GM18498 (cell line): ENCODE measurements around the gene ASPHD1.
A peak's percentile ranks its signal among the peaks of the same experiment; 100 is the strongest.
"Not testable (repeated sequence)": the region's sequence is repeated elsewhere in the genome, so short reads cannot be mapped to it uniquely, and the experiment has no call there.

ENCODE experiments used
- ATAC-seq: cut with Tn5 transposase; IDR thresholded peaks from one replicate; pipeline ENCODE4 v1.9.1; 2021; ENCODE audit warnings: mild to moderate bottlenecking, moderate library complexity; ENCODE audit not compliant: unreplicated experiment

The ASPHD1 gene

GRCh38 chr16:29906520-29907244 lies 6.4 kb downstream of the ASPHD1 start:
- ATAC-seq = no peak

DNA sequence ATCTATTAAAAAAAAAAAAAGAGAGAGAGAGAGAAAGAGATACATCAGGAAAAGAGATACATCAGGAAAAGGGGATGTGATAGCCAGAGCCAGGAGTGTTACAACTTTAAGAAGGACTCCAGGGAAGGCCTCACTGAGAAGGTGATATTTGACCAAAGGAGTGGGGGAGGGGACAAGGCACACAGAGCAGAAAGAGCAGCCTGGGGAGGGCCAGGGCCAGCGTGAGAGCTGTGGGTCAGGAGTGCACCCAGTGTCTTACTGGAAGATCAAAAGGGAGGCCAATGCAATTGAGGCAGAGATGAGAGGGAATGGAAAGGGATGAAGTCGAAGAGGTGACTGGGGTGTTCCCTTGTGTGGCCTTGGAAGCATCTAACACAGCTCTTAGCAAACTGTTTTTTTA lies 7.7 kb downstream of the ASPHD1 start:
- ATAC-seq = no peak

GRCh38 chr16:29908719-29909220 lies 8.5 kb downstream of the ASPHD1 start:
- no peak for ATAC-seq

GRCh38 chr16:29909391-29909790 lies 9.1 kb downstream of the ASPHD1 start:
- no peak for ATAC-seq

- not testable (repeated sequence) for ATAC-seq
These were observed 9.6 kb downstream of the ASPHD1 start for GRCh38 chr16:29909851-29910250.

DNA sequence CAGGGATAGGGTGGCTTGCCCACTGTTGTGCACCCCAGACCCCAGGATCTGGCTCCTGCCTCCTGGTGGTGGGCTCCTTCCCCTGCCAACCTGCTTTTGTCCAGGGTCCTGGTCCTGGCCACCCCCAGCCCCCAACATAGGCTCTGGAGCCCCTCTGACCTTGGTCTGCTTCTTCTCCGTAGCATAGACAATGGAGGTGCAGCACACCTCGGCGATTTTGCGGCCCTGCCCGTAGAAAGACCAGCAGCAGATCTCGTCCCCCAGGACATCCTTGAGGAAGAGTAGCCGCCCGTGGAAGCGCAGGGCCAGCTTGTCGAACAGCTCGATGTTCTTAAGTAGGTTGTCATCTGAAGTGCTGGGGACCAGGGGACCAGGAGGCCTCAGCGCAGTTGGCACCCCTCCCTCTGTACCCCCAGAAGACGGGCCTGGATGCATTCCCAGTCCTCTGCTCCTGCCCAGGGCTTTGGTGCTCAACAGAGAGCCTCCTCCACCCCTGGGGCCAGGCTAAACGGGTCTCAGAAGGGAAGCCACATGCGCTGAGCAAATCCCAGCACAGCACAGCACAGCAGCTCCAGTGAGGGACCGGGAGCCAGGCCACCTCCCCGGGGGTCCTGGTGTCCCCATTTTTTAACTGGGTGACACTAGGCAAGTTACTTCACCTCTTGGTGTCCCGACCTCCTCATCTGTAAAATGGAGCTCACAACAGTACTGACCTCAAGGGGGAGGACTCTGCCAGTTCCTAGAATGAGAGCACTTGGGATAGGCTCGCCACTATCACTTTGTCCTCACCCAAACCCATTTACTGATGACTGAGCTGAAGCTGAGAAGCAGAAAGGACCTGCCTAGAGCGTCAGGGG lies 10.8 kb downstream of the ASPHD1 start:
- ATAC-seq = no peak

DNA sequence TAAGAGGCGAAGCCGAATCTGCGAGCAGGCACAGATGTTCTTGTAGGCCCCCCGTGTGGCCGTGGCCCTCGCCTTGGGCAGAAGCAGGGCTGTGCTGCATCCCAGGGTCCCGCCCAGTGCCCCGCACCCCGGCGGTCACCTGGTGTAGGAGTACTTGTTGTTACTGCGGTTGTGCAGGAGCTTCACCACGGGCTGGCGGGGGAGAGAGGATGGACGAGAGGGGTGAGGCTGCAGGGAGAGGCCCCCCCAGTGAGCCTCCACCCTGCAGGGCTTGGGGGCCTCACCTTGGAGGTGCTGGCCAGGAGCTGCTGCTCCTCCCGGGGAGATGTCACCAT lies 11.4 kb downstream of the ASPHD1 start:
- ATAC-seq = no peak

- ATAC-seq = no peak
These were observed 11.8 kb downstream of the ASPHD1 start for GRCh38 chr16:29912087-29912486.

DNA sequence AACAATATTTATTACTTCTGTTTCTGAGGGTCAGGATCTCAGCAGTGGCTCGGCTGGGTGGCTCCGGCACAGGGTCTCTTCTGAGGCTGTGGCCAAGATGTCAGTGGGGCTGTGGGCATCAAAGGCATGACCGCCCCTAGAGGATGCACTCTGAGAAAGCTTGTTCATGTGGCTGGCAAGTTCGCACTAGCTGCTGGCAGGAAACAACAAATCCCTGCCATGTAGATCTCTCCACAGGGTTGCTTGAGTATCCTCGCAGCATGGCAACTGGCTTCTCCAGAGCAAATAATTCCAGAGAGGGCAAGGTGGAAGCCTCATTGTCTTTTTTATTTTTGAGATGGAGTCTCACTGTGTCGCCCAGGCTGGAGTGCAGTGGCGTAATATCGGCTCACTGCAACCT lies 13.2 kb downstream of the ASPHD1 start:
- ATAC-seq = no peak

DNA sequence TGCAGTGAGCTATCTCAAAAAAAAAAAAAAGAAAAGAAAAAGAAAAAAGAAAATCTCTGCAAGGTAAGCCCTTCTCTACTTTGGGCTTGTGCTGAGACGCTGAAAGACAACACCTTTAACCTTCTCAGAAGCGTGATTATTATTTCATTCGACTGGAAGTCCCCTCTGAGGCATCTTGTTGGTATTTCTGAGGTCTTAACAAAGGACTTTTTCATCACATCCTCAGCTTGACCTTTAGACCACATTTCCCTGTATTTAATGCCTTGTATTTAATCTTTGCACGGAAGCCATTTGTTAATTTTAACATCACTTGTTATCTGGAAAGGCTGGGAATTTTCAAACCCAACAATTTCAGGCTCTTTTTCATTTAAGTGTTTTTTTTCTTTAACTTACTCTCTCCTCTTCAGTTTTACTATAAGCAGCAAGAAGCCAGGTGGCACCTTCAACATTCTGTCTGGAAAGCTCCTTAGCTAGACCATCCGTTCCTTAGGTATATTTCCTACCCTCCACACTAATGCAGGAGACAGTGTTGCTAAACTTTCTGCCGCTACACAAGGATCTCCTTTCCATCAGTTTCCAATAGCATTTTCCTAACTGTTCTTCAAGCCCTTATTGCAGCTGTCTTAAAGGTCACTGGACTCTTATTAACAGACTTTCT lies 15.4 kb downstream of the ASPHD1 start:
- ATAC-seq = no peak

DNA sequence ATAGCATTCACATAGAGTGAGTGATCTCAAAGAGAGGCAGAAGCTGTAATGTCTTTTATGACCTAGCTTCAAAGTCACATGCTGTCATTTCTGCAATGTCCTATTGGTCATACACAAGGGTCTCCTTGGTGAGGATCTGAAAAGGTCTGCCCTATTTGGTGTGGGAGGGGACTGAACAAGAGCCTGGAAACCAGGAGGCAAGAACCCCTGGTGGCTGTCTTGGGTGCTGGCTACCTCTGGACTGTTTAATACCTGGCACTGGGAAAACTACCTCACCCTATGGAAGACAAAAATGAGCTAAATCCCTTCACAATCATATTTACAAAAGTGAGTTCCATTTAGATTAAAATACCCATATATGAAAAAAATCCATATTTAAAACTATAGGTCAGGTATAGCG lies 16.7 kb downstream of the ASPHD1 start:
- no peak for ATAC-seq

GRCh38 chr16:29920288-29921033 lies 20.2 kb downstream of the ASPHD1 start:
- no peak for ATAC-seq

GRCh38 chr16:29921034-29921385 lies 20.7 kb downstream of the ASPHD1 start:
- no peak for ATAC-seq

- ATAC-seq = no peak
These were observed 22.0 kb downstream of the ASPHD1 start for GRCh38 chr16:29922326-29922725.

- ATAC-seq = no peak
These were observed 22.8 kb downstream of the ASPHD1 start for GRCh38 chr16:29922986-29923501.

GRCh38 chr16:29925105-29925756 lies 24.9 kb downstream of the ASPHD1 start:
- ATAC-seq = no peak

DNA sequence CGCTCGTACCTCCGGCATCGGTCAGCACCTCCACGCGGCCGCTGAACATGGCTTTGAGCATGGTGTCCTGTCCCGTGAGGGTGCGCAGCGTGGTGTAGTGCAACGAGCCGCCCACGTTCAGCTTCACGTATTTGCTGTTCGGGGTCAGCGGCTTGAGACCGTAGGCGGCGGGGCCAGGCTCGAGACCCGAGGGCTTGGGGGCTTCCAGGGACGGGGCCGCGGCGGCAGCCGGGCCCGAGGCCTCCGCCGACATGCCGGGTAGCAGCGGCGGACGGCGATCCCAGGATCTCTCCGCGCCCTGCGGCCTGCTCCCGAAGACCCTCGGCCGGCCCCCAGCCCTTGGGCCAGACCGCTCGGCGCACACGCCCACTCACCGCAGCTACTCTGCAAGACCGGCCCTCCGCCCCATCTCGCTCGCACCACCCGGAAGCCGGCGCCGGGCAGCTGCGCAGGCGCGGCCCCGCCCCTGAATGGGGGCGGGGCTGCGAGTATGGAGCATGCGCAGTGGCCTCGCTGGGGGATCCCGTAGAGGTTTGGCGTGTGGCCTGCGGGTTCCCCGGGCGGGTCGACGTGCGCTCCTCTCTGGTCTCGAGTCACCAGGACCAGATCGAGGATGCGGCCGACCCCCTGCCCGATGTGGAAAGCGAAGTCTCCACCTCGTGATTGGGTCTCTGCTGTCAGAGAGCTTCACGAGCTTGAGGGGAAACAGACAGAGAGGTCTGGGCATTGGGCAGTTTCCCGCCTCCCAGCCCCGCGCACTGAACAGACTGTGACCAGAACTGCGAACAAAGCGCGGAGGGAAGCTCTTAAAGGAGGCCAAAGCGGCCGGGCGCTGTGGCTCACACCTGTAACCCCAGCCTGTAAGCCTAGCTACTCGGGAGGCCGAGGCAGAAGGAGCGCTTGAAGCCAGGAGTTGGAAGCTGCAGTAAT lies 25.8 kb downstream of the ASPHD1 start, which contains the start of gene KCTD13:
TSS of gene KCTD13 (minus strand) at position 446 of the 930 bp plus-strand sequence. CDS start at position 253, 193 bp downstream.
- ATAC-seq = peak; percentile 87

DNA sequence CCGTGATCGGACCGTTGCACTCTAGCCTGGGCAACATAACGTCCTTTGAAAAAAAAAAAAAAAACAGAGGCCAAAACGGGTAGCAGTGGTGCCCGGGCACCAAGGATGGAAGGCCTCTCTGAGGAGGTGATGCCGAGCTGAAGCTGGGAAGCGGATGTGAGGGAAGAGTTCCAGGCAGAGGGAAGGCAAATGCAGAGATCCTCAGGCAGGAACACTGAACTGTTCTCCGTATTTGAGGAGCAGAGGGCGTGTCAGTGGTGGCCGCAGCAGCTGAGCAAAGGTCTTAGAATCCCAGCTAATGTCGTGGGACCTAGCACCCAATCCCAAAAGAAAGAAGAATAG lies 26.4 kb downstream of the ASPHD1 start:
- no peak for ATAC-seq
